Testis (tissue), 3 donors: Measurements from ENCODE around the gene SLCO1B1. TPM values are rescaled to one million over a fixed set of nuclear protein-coding genes. Genes with fewer than 3 reads are reported as not detected.

Source experiments
- DNase-seq: peaks from one replicate; pipeline ENCODE4 v3.0.0-alpha.2; 2019
- H3K27ac ChIP-seq, 2 donors: fragments of 200-600 bp; sonication (generic); one replicate each; pipeline ENCODE4 v1.5.1; 2019
- H3K27me3 ChIP-seq: fragments of 200-600 bp; sonication (generic); one replicate; pipeline ENCODE4 v1.5.1; 2019
- H3K36me3 ChIP-seq: fragments of 200-600 bp; sonication (generic); one replicate; pipeline ENCODE4 v1.5.1; 2017; ENCODE audit warnings: low read depth; ENCODE audit errors: missing control alignments
- H3K4me1 ChIP-seq: fragments of 200-600 bp; sonication (generic); one replicate; pipeline ENCODE4 v1.5.1; 2019
- H3K4me3 ChIP-seq, 2 donors: fragments of 200-600 bp; sonication (generic); one replicate each; pipeline ENCODE4 v1.5.1; 2017 to 2019
- H3K9me3 ChIP-seq: fragments of 200-600 bp; sonication (generic); one replicate; pipeline ENCODE4 v1.5.1; 2017
- CTCF ChIP-seq, 3 experiments: fragments of 450-650 bp in 2 of 3; fragments of 200-600 bp in 1 of 3; sonication (generic) in 1 of 3; IDR thresholded peaks; one replicate each; pipeline ENCODE4 v1.5.1; 2016 to 2019; ENCODE audit warnings: antibody characterized with exemption in 3 of 3, mild to moderate bottlenecking in 2 of 3, moderate library complexity in 1 of 3
- POLR2A ChIP-seq: fragments of 450-650 bp; IDR thresholded peaks from one replicate; pipeline ENCODE4 v1.6.1; 2017; ENCODE audit warnings: antibody characterized with exemption, mild to moderate bottlenecking, moderate library complexity
- WGBS, 2 donors: methylation state at CpG; one replicate each; pipeline ENCODE4 v1.1.5; 2018; 5-methylcytosine and 5-hydroxymethylcytosine counted together
- intact Hi-C: fragments of 100-400 bp; cut with DNase I; formaldehyde crosslinking; loops from one replicate; pipeline ENCODE4 v1.15.1; 2023; ENCODE audit warnings: low total_unique reads
- polyA plus RNA-seq: library from polyadenylated mRNA; stranded (reverse); fragments of 350-450 nt; fragmentation: Illumina TruSeq; extraction: RNeasy Lipid Tissue Mini Kit (QIAGEN cat#74804); gene quantifications from one replicate; pipeline ENCODE4 v1.2.3, GENCODE V29; 2014; ENCODE audit warnings: low read depth, low replicate concordance; ENCODE audit not compliant: insufficient read depth
- total RNA-seq, 2 donors: library from RNA; depleted of rRNA; stranded (reverse); fragments of >200 nt; gene quantifications; one replicate each; pipeline ENCODE4 v1.2.3, GENCODE V29; 2016

The SLCO1B1 gene
- total and polyA plus RNA-seq, 3 donors from 2014 or later: 0.24 to 0.37 TPM; not detected in 1

GRCh38 chr12:21264232-21264631 is 133.2 kb downstream of the SLCO1B1 start:
- DNase-seq: no peak
- H3K4me3 ChIP-seq: no peak overlapping the region
- no peaks in the 10 kb centered on the region for H3K36me3 ChIP-seq
- intact Hi-C loops: no loop called here
- no peak overlapping the region for H3K27ac ChIP-seq
- no peaks in the 10 kb centered on the region for H3K4me1 ChIP-seq
- H3K9me3 ChIP-seq: no peaks in the 10 kb centered on the region
- no peaks in the 10 kb centered on the region for H3K27me3 ChIP-seq
- TF ChIP-seq POLR2A (no peak), CTCF (IDR thresholded peaks at IDR 0.05) (no peak)

GRCh38 chr12:21265932-21266331 is 134.9 kb downstream of the SLCO1B1 start:
- no peaks in the 10 kb centered on the region for H3K36me3 ChIP-seq
- intact Hi-C loops: no loop called here
- TF ChIP-seq CTCF (IDR thresholded peaks at IDR 0.05) (no peak), POLR2A (no peak)
- 68 to 78% methylated on average over 4 of the region's 4 CpGs for WGBS, 2 donors
- no peaks in the 10 kb centered on the region for H3K4me1 ChIP-seq
- no peaks in the 10 kb centered on the region for H3K9me3 ChIP-seq
- no peak overlapping the region for H3K4me3 ChIP-seq
- no peak overlapping the region for H3K27ac ChIP-seq
- H3K27me3 ChIP-seq: no peaks in the 10 kb centered on the region
- no peak for DNase-seq

GRCh38 chr12:21276826-21277225 is 145.8 kb downstream of the SLCO1B1 start:
- no peak for TF ChIP-seq POLR2A
- no peak for TF ChIP-seq CTCF (IDR thresholded peaks at IDR 0.05)
- intact Hi-C loops: no loop called here
- peak; percentile 24 for DNase-seq

More at GRCh38 chr12:21276826-21277225, 145.8 kb downstream of the SLCO1B1 start:
- no peaks in the 10 kb centered on the region for H3K9me3 ChIP-seq
- H3K27me3 ChIP-seq: no peaks in the 10 kb centered on the region
- WGBS, 2 donors: 75 to 80% methylated on average over 2 of the region's 2 CpGs
- no peak overlapping the region for H3K27ac ChIP-seq
- no peaks in the 10 kb centered on the region for H3K4me1 ChIP-seq
- no peak overlapping the region for H3K4me3 ChIP-seq
- no peaks in the 10 kb centered on the region for H3K36me3 ChIP-seq

Other genes starting within 250 kb of the SLCO1B1 start
- 1 to 10 TPM; 2.7 TPM for gene SLCO1A2, start 203.7 kb downstream of the SLCO1B1 start, total RNA-seq
- gene SLCO1A2, start 203.7 kb downstream of the SLCO1B1 start, polyA plus RNA-seq: 0.87 TPM
- gene IAPP, start 241.7 kb downstream of the SLCO1B1 start, total RNA-seq: not detected
- 5.7 TPM for gene IAPP, start 241.7 kb downstream of the SLCO1B1 start, polyA plus RNA-seq